Cardiac fibroblast (primary cell): ENCODE data around the gene ZNF385D.

Experiments used
- DNase-seq, 2 donors: peaks; one replicate each; pipeline versions ENCODE4 v3.0.0 to v3.0.0-alpha.2; 2010; ENCODE audit warnings: low read depth in 2 of 2
- H3K4me3 ChIP-seq, 2 donors: replicated peaks in 1 of 2; 1 replicate in 1 of 2; 2 replicates in 1 of 2; pipeline ENCODE4 v1.5.1; 2011; ENCODE audit warnings: low read depth in 2 of 2, low read length in 2 of 2, mild to moderate bottlenecking in 2 of 2, moderate library complexity in 1 of 2
- TF ChIP-seq, protein P1 (sequence below): IDR thresholded peaks from one replicate; pipeline ENCODE4 v1.5.1; 2011; ENCODE audit warnings: low read depth, mild to moderate bottlenecking, low read length, inconsistent platforms

ZNF385D gene

DNA sequence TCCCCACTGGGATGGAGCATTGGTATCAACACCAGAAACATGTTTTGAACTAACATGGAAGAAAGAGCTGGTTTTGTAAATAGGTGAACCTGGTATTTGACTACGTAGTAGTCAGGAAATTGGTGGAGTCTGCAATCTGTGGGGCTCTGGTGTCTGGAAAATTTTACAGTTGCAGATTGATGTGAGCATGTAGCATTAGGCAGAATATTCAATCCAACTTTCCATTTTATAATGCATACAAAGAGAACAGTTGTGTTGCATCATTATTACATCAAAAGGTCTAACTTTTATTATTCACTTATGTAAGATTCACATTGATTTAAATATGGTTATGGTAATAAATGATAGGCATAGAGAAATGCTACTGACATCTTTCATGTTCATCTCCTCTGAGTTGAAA lies 340.0 kb downstream of the ZNF385D start:
- H3K4me3 ChIP-seq = no peak overlapping the region
- DNase-seq = no peak
- TF ChIP-seq, protein P1, sequence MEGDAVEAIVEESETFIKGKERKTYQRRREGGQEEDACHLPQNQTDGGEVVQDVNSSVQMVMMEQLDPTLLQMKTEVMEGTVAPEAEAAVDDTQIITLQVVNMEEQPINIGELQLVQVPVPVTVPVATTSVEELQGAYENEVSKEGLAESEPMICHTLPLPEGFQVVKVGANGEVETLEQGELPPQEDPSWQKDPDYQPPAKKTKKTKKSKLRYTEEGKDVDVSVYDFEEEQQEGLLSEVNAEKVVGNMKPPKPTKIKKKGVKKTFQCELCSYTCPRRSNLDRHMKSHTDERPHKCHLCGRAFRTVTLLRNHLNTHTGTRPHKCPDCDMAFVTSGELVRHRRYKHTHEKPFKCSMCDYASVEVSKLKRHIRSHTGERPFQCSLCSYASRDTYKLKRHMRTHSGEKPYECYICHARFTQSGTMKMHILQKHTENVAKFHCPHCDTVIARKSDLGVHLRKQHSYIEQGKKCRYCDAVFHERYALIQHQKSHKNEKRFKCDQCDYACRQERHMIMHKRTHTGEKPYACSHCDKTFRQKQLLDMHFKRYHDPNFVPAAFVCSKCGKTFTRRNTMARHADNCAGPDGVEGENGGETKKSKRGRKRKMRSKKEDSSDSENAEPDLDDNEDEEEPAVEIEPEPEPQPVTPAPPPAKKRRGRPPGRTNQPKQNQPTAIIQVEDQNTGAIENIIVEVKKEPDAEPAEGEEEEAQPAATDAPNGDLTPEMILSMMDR = no peak

DNA sequence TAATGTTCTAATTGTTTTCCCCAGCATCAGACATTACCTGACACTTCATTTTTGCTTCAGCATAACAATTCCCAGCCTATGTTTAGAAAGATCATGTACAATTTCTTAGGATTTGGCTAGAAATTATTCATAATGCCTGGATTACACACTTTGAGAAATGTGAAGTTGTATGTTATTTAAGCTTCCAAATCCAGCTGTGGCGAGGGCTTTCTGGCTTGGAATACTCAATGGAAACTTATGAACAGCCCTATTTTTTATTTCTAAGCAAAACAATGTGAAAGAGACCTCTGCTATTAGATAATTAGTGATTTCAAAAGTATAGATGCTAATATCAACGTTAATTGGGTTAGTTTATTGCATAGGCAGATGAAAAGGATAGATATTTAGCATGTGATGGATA lies 341.6 kb downstream of the ZNF385D start:
- DNase-seq = no peak

DNA sequence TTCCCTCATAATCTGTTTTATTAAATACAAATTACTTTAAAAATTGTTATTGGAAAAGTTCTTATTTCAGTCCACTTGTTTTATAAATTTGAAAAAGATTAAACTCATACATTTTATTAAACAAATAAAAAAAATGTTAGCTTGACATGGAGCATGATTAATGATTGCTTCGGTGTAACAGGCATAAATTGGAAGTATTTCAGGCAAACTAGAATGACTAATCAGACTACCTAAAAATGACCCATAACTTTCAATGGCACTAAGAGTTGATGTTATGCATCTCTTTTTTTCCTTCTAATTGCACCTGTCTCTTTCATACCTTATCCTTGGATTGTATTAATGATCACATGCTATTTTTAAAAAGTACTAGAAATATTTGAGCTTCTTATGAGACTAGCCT lies 343.3 kb downstream of the ZNF385D start:
- TF ChIP-seq, protein P1 = no peak
- peak in 1 of 2 donors; percentile 31 for DNase-seq
- no peak overlapping the region for H3K4me3 ChIP-seq

More for the DNA sequence above, 341.6 kb downstream of the ZNF385D start:
- TF ChIP-seq, protein P1 = no peak
- H3K4me3 ChIP-seq = no peak overlapping the region

DNA sequence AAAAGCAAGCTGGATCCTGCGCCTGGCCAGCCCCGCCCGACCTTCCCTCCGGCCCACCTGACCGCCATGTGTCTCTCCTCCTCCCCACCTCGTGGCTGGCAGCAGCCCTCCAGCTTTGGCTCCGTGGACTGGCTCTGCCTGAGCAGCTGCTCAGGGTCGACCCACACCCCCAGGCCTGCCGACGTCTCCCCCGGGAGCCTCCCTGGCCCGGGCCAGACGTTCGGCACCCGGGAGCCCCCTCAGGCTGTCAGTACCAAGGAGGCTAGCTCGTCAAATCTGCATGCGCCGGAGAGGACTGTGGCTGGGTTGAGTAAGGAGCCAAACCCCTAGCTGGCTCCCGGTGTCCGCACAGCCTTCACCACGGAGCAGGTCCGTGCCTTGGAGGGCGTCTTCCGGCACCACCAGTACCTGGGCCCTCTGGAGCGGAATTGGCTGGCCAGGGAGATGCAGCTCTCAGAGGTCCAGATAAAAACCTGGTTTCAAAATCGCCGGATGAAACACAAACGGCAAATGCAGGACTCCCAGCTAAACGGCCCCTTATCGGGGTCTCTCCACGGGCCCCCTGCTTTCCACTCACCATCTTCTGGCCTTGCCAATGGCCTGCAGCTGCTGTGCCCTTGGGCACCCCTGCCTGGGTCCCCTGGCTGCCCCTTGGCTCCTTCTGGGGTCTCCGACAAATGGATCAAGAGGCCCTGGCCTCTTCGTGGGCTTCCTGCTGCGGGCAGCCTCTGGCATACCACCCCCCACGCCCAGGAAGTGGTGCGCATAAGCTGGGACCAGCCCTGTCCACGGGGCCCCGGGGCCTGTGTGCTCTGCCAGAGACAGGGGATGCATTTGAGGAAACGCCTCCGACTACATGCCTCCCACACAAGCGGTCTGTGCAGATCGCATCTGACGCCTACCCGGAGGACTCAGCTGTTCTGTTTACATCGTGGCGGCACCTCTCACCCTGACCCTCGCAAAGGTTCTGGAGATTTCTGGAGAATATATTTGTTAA lies 345.0 kb downstream of the ZNF385D start:
- H3K4me3 ChIP-seq = peak overlapping the region in 1 of 2 donors; percentile 15
- TF ChIP-seq, protein P1 = no peak
- no peak for DNase-seq

DNA sequence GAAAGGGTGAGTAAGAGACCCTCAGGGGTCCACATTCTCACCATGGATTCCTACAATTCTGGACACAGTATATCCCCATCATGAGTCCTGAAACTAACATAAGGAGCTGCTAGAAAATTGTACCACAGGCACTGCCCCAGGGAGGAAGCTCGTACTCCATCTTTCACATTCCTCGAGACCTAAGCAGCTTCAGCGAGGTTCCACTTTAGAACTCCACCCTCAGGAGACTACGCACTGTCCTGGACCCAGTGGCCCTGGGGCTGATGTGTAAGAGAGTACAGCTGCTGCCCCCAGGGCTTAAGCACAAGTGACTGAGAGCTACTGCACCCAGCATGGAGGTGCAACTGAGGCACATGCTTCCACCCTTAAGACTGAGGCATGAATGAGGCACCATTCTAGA lies 352.5 kb downstream of the ZNF385D start:
- TF ChIP-seq, protein P1 = no peak
- H3K4me3 ChIP-seq = no peak overlapping the region
- no peak for DNase-seq

DNA sequence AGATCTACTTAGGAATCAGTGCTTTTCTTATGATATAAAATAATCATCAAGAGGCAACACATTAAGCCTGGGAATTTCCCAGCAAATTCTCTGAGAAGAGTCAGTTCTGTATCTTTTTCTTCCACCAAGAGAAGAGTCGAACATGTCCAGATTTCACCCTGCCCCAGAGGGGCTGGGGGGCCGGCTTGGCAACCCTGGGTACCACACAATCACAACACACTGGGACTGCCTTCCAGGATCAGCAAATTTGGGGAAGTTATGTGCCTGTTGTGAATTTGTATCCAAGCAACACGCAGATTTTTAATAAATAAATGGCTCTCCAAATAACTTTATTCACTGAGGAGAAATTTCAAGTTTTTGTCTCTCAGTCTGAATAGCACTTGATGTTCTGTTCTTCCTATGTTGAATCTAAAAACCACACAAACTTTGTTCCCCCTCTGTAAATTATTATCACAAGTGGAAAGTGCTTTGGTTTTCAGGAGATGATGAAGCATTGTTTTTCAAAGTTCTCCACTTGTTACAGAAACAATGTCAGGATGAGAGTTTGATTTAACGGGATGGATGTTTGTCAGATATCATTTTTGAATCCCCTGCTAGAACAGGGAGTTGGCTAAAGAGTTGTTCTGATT lies 357.2 kb downstream of the ZNF385D start:
- DNase-seq = no peak
- TF ChIP-seq, protein P1 = no peak
- no peak overlapping the region for H3K4me3 ChIP-seq
